ENCODE results near the gene CEP120. TPM values are rescaled to one million over a fixed set of nuclear protein-coding genes. Genes with fewer than 3 reads are reported as not detected.
A peak's percentile ranks its signal among the peaks of the same experiment; 100 is the strongest.
"Not testable (repeated sequence)": the region's sequence is repeated elsewhere in the genome, so short reads cannot be mapped to it uniquely, and the experiment has no call there.

CEP120 gene
- total and polyA plus RNA-seq, 7 donors = 2.5 to 15.0 (median 5.3) TPM

DNA sequence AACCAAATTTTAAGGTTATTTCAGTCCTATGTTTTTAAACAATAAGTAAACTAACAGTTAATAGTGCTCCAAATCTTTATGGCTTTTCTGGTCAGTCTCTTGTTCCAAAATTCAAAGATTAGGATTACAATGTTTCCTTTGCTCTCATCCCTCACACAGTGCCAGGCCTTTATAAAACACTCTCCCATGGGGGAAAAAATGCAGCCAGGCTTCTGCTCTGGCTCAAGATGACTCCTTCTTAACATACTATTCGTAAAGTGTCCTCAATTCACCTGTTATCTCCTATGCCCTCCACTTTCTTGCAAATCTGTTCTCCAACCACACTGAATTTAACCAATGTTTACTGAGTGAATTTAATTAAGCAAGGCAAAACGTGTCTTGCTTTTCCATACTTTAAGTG lies 1.4 kb downstream of the CEP120 start:
- no peak overlapping the region for H3K27ac ChIP-seq
- H3K4me3 ChIP-seq = peak overlapping the region; percentile 89
- no peaks in the 10 kb centered on the region for H3K9me3 ChIP-seq
- ATAC-seq = no peak
- H3K4me1 ChIP-seq = peaks cover 11% of the 10 kb centered on the region
- no peak for DNase-seq
- 10 to 22% (median 14%) methylated on average over 2 of the region's 2 CpGs for WGBS, 3 donors
- intact Hi-C loops (cut with DNase I) = loop anchor here (2.0 to 10.0 kb wide), 4 partner anchors 91 to 579 kb away; partner anchors contain the start of gene CSNK1G3 (in 2 of the 2)
- no peaks in the 10 kb centered on the region for H3K27me3 ChIP-seq (ENCODE audit: insufficient read depth in 3 of 3, low read length in 2 of 3)
- peaks cover 0 to 15% of the 10 kb centered on the region in 2 donors for H3K36me3 ChIP-seq (ENCODE audit: insufficient read depth in 1 of 2, low read depth in 1 of 2)
- TF ChIP-seq, protein P1, sequence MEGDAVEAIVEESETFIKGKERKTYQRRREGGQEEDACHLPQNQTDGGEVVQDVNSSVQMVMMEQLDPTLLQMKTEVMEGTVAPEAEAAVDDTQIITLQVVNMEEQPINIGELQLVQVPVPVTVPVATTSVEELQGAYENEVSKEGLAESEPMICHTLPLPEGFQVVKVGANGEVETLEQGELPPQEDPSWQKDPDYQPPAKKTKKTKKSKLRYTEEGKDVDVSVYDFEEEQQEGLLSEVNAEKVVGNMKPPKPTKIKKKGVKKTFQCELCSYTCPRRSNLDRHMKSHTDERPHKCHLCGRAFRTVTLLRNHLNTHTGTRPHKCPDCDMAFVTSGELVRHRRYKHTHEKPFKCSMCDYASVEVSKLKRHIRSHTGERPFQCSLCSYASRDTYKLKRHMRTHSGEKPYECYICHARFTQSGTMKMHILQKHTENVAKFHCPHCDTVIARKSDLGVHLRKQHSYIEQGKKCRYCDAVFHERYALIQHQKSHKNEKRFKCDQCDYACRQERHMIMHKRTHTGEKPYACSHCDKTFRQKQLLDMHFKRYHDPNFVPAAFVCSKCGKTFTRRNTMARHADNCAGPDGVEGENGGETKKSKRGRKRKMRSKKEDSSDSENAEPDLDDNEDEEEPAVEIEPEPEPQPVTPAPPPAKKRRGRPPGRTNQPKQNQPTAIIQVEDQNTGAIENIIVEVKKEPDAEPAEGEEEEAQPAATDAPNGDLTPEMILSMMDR (IDR thresholded peaks at IDR 0.05) = no peak

DNA sequence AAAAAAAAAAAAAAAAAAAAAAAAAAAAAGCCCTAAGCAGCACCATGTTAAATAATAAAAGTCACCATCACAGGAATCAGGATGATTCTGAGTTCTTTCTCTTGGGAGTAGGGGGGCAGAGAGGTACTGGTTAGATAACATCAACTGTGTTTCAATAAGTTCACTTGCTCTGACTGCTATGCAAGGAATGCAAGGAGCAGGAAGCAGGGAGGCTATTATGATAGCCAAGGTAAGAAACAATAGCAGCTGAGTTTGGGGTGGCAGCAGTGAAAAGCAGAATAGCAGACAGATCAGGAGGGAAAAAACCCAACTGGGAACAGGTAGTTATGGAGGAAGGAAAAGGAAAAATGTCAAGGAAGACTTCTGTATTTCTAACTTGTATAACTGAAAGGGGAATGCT lies 8.2 kb downstream of the CEP120 start:
- no peak overlapping the region for H3K4me3 ChIP-seq
- no peak overlapping the region for H3K27ac ChIP-seq
- ATAC-seq (no peak), DNase-seq (no peak)
- H3K27me3 ChIP-seq (ENCODE audit: insufficient read depth in 3 of 3, low read length in 2 of 3) = no peaks in the 10 kb centered on the region
- intact Hi-C loops (cut with DNase I) = no loop called here
- TF ChIP-seq, protein P1 (IDR thresholded peaks at IDR 0.05) = no peak
- no peaks in the 10 kb centered on the region for H3K4me1 ChIP-seq
- H3K9me3 ChIP-seq = no peaks in the 10 kb centered on the region
- H3K36me3 ChIP-seq (ENCODE audit: insufficient read depth in 1 of 2, low read depth in 1 of 2) = peaks cover 6 to 69% of the 10 kb centered on the region in 2 donors

DNA sequence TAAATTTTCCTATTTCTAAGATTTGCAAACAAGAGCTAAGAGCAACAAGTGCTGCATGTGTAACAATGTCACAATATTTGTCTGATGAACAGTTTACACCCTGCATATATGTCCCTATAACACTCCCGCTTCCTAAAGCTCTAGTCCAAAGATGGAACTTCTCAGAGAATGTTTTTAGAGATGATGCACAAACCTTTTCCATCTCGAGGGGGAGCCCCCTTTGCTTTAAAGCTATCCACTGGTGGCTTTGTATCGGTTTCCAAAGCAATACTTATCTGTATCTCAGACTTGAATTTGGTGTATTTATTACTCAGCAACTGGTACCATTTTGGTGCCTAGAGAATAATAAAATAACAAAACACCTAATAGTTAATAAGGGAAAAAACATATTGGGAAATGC lies 11.0 kb downstream of the CEP120 start:
- Histone ChIP-seq H3K9me3 (no peaks in the 10 kb centered on the region), H3K27me3 (ENCODE audit: insufficient read depth in 3 of 3, low read length in 2 of 3) (no peaks in the 10 kb centered on the region), H3K36me3 (ENCODE audit: insufficient read depth in 1 of 2, low read depth in 1 of 2) (peaks cover 6 to 73% of the 10 kb centered on the region in 2 donors), H3K27ac (no peak overlapping the region), H3K4me1 (no peaks in the 10 kb centered on the region), H3K4me3 (no peak overlapping the region)
- TF ChIP-seq, protein P1 (IDR thresholded peaks at IDR 0.05) = no peak
- ATAC-seq (no peak), DNase-seq (no peak)
- 86 to 92% (median 90%) methylated on average over 3 of the region's 3 CpGs for WGBS, 3 donors
- intact Hi-C loops (cut with DNase I) = no loop called here

DNA sequence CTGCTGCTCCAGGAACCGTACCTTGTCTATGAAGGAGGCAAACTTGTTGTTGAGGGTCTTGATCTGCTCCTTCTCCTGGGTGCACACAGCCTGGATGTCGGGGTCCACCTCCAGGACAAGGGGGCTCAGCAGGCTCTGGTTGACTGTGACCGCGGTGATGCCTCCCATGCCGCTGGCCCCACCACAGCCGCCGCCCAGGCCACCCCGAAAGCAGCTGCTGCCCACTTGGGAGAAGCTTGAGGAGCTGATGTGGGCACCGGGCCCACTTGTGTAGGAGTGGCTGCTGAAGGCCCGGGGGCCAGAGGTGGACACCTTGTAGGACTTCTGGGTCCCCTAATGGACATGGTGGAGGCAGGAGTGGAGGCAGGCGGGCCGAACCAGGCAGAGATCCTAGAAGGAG lies 21.2 kb downstream of the CEP120 start:
- 88 to 92% (median 92%) methylated on average over 12 of the region's 12 CpGs for WGBS, 3 donors
- H3K36me3 ChIP-seq (ENCODE audit: insufficient read depth in 1 of 2, low read depth in 1 of 2) = peaks cover 0 to 50% of the 10 kb centered on the region in 2 donors

DNA sequence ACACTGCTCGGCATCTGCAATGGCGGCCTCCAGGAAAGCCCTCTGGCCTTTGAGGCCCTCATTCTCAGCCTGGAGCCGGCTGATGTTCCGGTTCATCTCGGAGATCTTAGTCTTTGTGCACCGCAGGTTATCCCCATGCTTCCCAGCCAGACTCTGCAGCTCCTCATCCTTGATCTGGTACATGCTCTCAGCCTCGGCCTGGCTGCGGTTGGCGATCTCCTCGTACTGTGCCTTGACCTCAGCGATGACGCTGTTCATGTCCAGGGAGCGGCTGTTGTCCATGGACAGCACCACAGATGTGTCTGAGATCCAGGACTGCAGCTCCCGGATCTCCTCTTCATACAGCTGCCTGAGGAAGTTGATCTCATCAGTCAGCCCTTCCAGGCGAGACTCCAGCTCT lies 21.9 kb downstream of the CEP120 start:
- no peak for ATAC-seq

More for the DNA sequence above, 21.2 kb downstream of the CEP120 start:
- H3K4me3 ChIP-seq; H3K4me1 ChIP-seq; DNase-seq; intact Hi-C loops (cut with DNase I); H3K9me3 ChIP-seq; ATAC-seq; H3K27ac ChIP-seq; H3K27me3 ChIP-seq (ENCODE audit: insufficient read depth in 3 of 3, low read length in 2 of 3): not testable (repeated sequence)

DNA sequence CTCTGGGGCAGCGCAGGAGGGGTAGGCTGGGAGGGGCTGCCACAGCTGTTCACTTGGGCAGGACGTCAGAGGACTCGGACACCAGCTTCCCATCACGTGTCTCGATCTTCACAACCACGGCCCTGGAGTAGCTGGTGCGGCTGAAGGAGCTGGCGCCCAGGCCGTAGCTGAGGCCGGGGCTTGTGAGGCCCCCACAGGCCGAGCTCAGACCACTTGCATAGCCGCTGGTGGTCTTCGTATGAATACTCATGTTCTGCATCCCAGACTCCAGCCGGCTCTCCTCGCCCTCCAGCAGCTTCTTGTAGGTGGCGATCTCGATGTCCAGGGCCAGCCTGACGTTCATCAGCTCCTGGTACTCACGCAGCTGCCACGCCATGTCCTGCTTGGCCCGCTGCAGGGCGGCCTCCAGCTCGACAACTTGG lies 22.3 kb downstream of the CEP120 start:
- H3K9me3 ChIP-seq; DNase-seq; H3K4me3 ChIP-seq; H3K27ac ChIP-seq; intact Hi-C loops (cut with DNase I); H3K27me3 ChIP-seq (ENCODE audit: insufficient read depth in 3 of 3, low read length in 2 of 3); ATAC-seq; H3K4me1 ChIP-seq: not testable (repeated sequence)
- H3K36me3 ChIP-seq (ENCODE audit: insufficient read depth in 1 of 2, low read depth in 1 of 2) = peaks cover 0 to 60% of the 10 kb centered on the region in 2 donors
- WGBS, 3 donors = 95 to 96% (median 95%) methylated on average over 17 to 23 of the region's 23 CpGs

More for the DNA sequence above, 21.9 kb downstream of the CEP120 start:
- DNase-seq = no peak
- Histone ChIP-seq H3K9me3 (no peaks in the 10 kb centered on the region), H3K27ac (no peak overlapping the region), H3K4me3 (no peak overlapping the region), H3K4me1 (no peaks in the 10 kb centered on the region), H3K27me3 (ENCODE audit: insufficient read depth in 3 of 3, low read length in 2 of 3) (no peaks in the 10 kb centered on the region), H3K36me3 (ENCODE audit: insufficient read depth in 1 of 2, low read depth in 1 of 2) (peaks cover 0 to 57% of the 10 kb centered on the region in 2 donors)
- intact Hi-C loops (cut with DNase I) = no loop called here
- TF ChIP-seq, protein P1 (IDR thresholded peaks at IDR 0.05) = no peak
- WGBS, 3 donors = 91 to 94% (median 93%) methylated on average over 14 to 15 of the region's 15 CpGs
